ENCODE data around the gene HOXA5. TPM values are rescaled to one million over a fixed set of nuclear protein-coding genes. Genes with fewer than 3 reads are reported as not detected.

The HOXA5 gene
- total RNA-seq, 1 donor from 2014 or later, result 3.2 TPM

DNA sequence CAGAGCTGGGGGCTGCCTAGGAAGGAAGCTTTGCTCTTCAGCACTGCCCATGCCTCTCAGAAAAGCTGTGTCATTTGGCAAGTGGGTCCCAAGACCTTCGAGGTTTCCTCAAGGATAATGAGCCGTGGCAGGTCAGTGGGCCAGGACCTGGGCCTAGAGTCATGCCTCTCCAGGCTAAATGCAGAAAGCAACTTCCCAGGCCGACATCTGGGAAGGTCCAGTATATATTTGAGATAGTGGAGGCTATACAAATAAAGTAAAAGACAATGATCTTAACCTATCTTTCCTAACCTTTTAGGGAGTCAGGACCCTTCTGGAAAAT, 33.0 kb upstream of the HOXA5 start:
- Mint-ChIP-seq H3K4me1 (peaks cover 6% of the 10 kb centered on the region), H3K27ac (ENCODE audit: unreplicated experiment) (no peak overlapping the region), H3K9me3 (no peaks in the 10 kb centered on the region), H3K4me3 (no peak overlapping the region), H3K36me3 (ENCODE audit: low read depth) (peaks cover 5% of the 10 kb centered on the region), H3K27me3 (ENCODE audit: low read depth) (peaks cover 94% of the 10 kb centered on the region)
- no peak for DNase-seq (ENCODE audit: low read depth, low spot score)
- TF ChIP-seq, protein P1, sequence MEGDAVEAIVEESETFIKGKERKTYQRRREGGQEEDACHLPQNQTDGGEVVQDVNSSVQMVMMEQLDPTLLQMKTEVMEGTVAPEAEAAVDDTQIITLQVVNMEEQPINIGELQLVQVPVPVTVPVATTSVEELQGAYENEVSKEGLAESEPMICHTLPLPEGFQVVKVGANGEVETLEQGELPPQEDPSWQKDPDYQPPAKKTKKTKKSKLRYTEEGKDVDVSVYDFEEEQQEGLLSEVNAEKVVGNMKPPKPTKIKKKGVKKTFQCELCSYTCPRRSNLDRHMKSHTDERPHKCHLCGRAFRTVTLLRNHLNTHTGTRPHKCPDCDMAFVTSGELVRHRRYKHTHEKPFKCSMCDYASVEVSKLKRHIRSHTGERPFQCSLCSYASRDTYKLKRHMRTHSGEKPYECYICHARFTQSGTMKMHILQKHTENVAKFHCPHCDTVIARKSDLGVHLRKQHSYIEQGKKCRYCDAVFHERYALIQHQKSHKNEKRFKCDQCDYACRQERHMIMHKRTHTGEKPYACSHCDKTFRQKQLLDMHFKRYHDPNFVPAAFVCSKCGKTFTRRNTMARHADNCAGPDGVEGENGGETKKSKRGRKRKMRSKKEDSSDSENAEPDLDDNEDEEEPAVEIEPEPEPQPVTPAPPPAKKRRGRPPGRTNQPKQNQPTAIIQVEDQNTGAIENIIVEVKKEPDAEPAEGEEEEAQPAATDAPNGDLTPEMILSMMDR (conservative IDR thresholded peaks at IDR 0.05), result no peak

DNA sequence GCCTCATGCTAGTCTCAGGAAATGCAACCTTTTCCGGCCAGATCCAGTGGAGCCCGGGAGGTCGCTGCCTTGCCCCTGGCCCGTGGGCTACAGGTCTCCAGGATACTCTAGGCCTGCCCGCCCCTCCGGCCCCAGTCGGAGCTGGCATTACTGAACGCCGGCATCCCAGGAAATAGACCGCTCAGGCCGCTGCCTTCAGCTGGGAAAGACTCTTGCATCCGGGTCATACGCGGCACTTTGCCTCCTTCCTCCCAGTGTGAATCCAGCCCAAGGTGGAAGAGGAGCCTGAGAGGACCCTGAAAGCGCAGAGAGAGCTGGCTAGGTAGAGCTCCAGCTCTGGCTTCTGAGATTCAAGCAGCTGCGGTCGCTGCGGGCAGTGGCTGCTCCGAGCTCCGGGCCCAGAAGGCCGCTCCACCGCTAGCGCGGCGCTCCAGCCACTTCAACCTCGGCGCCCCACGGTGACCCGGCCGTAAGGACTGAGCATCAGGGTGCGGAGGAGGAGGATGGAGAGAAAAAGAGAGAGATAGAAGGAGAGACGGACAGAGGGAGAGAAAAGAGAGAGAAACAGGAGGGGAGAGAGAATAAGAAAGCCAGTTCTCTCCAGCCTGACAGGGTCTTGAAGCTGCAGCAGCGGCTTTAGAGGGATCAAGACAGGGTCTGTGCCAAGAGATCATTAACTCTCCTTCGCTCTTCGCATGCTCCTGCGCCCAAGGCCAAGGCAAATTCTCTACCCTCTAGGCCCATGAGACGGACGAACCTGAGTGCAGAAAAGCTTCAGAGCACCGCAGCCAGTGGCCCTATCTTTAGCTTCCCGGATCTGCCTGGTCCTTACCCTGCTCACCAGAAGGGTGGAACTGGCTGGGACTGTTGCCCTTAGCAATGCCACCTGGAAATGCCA, 32.4 kb upstream of the HOXA5 start:
- H3K36me3 Mint-ChIP-seq (ENCODE audit: low read depth), result peaks cover 5% of the 10 kb centered on the region
- no peak overlapping the region for H3K4me3 Mint-ChIP-seq
- TF ChIP-seq, protein P1 (conservative IDR thresholded peaks at IDR 0.05), result no peak
- H3K9me3 Mint-ChIP-seq, result no peaks in the 10 kb centered on the region
- peaks cover 8% of the 10 kb centered on the region for H3K4me1 Mint-ChIP-seq
- no peak overlapping the region for H3K27ac Mint-ChIP-seq (ENCODE audit: unreplicated experiment)
- peaks cover 94% of the 10 kb centered on the region for H3K27me3 Mint-ChIP-seq (ENCODE audit: low read depth)
- no peak for DNase-seq (ENCODE audit: low read depth, low spot score)

DNA sequence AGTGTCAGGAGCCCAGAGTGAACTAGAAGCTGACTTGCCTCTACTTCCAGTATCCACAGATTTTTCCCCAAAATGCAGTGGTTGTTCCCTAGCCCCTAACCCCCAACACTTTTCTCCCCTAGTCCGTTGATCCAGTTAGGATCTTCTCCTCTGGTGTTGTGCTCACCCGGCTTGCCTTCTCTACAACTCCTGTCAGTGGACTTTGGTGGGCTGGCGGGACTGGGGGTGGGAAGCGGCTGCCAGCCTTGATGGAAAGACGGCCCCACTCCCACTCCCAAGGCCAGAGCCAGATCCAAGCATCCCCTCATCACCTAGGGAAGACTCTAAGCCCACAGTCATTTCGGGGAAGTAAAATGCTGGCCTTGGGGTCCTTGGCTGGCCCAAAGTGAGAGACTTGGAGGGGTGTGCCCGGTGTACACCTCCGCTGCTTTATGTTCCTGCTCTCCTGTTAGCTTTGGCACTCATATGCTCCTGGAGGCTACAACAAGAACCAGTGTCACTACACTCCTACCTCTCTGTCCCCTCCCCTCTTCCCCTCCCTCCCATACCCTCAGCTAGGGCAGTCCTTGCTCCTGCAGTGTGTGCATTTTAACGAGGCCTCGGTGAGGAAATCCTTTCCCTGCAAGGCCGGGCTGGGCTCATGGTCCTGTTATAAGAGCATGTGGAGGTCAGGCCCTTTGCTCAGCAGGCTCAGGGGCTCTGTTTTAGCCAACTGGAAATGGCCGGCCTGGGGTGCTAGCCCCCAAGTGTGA, 31.6 kb upstream of the HOXA5 start:
- H3K27ac Mint-ChIP-seq (ENCODE audit: unreplicated experiment), result no peak overlapping the region

DNA sequence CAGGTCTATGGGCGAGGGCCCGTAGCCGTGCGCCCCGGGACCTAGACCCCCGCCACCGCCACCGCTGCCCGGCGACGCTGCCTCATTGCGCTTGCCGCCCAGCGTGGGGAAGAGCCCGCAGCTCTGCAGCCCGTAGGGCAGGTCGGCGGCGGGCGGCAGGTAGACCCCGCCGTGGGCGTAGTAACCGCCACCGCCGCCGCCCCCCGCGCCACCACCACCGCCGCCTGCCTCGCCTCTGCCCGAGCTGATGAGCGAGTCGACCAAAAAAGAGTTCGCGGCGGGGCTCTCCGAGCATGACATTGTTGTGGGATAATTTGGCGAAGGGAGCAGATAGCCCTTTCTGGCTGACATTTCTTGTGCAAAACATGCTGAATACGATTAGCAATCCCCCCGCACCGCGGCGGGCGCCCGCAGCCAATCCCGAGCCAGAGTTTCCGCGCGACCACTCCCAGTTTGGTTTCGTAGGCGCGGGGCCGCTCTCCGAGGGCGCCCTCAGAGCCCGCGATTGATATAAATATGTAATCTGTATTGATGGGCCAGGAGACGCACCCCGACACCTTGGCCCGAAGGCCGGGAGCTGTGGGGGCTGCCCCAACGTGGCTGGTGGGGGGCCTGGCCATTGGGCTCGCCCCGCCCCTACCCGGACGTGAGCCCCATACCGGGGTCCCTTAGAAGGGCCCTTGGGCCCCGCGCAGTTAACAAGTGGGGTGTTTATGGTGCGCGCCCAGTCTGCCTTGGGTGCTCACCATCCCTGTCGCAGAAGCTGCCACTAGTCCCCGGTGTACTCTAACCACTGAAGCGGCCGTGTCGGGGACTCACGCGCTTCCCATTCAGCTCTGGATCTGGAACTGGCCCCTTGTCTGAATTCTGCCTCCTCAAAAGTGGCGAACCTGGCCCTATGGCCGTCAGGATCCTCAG, 30.7 kb upstream of the HOXA5 start, which contains the start of gene HOXA10:
HOXA10 (minus strand) TSS at position 365 of the 918 bp plus-strand sequence; CDS start at position 351, 14 bp downstream.
- DNase-seq (ENCODE audit: low read depth, low spot score), result no peak
- H3K27ac Mint-ChIP-seq (ENCODE audit: unreplicated experiment), result no peak within 1 kb of the TSS
- peaks cover 93% of the 10 kb centered on the region for H3K27me3 Mint-ChIP-seq (ENCODE audit: low read depth)
- TF ChIP-seq, protein P1 (conservative IDR thresholded peaks at IDR 0.05), result no peak
- H3K9me3 Mint-ChIP-seq, result no peaks in the 10 kb centered on the region
- H3K4me1 Mint-ChIP-seq, result peaks cover 8% of the 10 kb centered on the region
- H3K4me3 Mint-ChIP-seq, result peak within 1 kb of the TSS; percentile 72
- peaks cover 5% of the 10 kb centered on the region for H3K36me3 Mint-ChIP-seq (ENCODE audit: low read depth)

More for the DNA sequence above, 31.6 kb upstream of the HOXA5 start:
- TF ChIP-seq, protein P1 (conservative IDR thresholded peaks at IDR 0.05), result no peak
- Mint-ChIP-seq H3K4me1 (peaks cover 8% of the 10 kb centered on the region), H3K36me3 (ENCODE audit: low read depth) (peaks cover 5% of the 10 kb centered on the region), H3K27me3 (ENCODE audit: low read depth) (peaks cover 94% of the 10 kb centered on the region), H3K4me3 (peak overlapping the region; percentile 72), H3K9me3 (no peaks in the 10 kb centered on the region)
- DNase-seq (ENCODE audit: low read depth, low spot score), result no peak

DNA sequence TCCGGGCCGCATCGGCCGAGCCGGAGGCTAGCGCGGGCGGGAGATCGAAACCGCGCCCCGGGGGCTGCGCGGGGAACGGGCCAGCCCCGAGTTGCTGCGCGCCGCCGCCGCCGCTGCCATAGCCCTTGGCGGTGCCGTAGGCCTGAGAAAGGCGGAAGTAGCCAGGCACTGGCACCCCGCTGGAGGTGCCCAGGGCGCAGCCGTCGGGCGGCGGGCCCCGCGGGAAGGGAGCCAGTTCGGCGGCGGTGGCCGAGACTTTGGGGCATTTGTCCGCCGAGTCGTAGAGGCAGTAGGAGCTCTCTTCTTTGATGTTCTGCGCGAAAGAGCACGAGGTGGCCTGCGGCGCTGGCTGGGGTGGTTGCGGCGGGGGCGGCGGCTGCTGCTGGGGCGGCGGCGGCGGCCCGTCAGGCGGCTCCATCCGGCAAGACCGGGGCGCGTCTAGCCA, 30.1 kb upstream of the HOXA5 start:
- DNase-seq (ENCODE audit: low read depth, low spot score), result no peak
- Mint-ChIP-seq H3K9me3 (no peaks in the 10 kb centered on the region), H3K27me3 (ENCODE audit: low read depth) (peaks cover 93% of the 10 kb centered on the region), H3K4me3 (no peak overlapping the region), H3K36me3 (ENCODE audit: low read depth) (peaks cover 5% of the 10 kb centered on the region), H3K27ac (ENCODE audit: unreplicated experiment) (no peak overlapping the region), H3K4me1 (peaks cover 11% of the 10 kb centered on the region)
- TF ChIP-seq, protein P1 (conservative IDR thresholded peaks at IDR 0.05), result no peak
